A673 (cell line): ENCODE results near the gene PMPCA.

ENCODE experiments used
- CTCF ChIP-seq: fragments of 300-800, 200-600 bp; sonication (generic); conservative IDR thresholded peaks from 2 replicates; pipeline ENCODE4 v1.5.1; 2017; ENCODE audit warnings: low read depth, mild to moderate bottlenecking, antibody characterized with exemption, low read length, moderate library complexity, mixed read lengths
- EZH2 ChIP-seq: fragments of 200-600 bp; sonication (generic); IDR thresholded peaks from 2 replicates; pipeline ENCODE4 v1.6.1; 2017; ENCODE audit warnings: borderline replicate concordance, low read depth, mild to moderate bottlenecking, mixed read lengths, antibody characterized with exemption, low read length; ENCODE audit not compliant: poor library complexity, severe bottlenecking

GRCh38 chr9:136459425-136459824, 49.0 kb downstream of the PMPCA start:
- TF ChIP-seq CTCF, result no peak
- no peak for TF ChIP-seq EZH2
